WTC11 (cell line): Measurements from ENCODE around the gene ADNP2. TPM values are rescaled to one million over a fixed set of nuclear protein-coding genes. Genes with fewer than 3 reads are reported as not detected.

Experiments
- ATAC-seq: fragments of 200-7000 bp; cut with Tn5 transposase; 2 replicates; pipeline ENCODE4 v1.10.0; 2021; ENCODE audit warnings: mild to moderate bottlenecking, moderate library complexity
- CTCF ChIA-PET: fragments of 300-600 bp; sonication (Branson Sonifier 250); formaldehyde crosslinking; loops from one replicate; lab custom pipeline; 2021; ENCODE audit warnings: antibody characterized with exemption; lab: Charles Lee
- POLR2A ChIA-PET: fragments of 350-600 bp; sonication (Branson Sonifier 250); formaldehyde crosslinking; loops from one replicate; lab custom pipeline; 2021; ENCODE audit warnings: antibody characterized with exemption; lab: Charles Lee
- DNase-seq: peaks from one replicate; pipeline ENCODE4 v3.0.0; 2021; ENCODE audit warnings: low spot score
- H3K27ac Mint-ChIP-seq: 2 replicates; pipeline ENCODE4 v1.8.0; 2021; ENCODE audit warnings: mixed read lengths
- H3K27me3 Mint-ChIP-seq: 2 replicates; pipeline ENCODE4 v1.8.0; 2021; ENCODE audit warnings: low read depth, mild to moderate bottlenecking, moderate library complexity, mixed read lengths
- H3K36me3 Mint-ChIP-seq: 2 replicates; pipeline ENCODE4 v1.8.0; 2021; ENCODE audit warnings: mixed read lengths
- H3K4me1 Mint-ChIP-seq: 2 replicates; pipeline ENCODE4 v1.8.0; 2022; ENCODE audit warnings: mixed read lengths
- H3K4me3 Mint-ChIP-seq: 2 replicates; pipeline ENCODE4 v1.8.0; 2021; ENCODE audit warnings: mild to moderate bottlenecking, moderate library complexity, mixed read lengths
- H3K9me3 Mint-ChIP-seq: 2 replicates; pipeline ENCODE4 v1.8.0; 2021; ENCODE audit warnings: mixed read lengths
- ATF1 ChIP-seq: sonication (generic); formaldehyde crosslinking; IDR thresholded peaks from 2 replicates; pipeline ENCODE4 v1.8.1; 2023; ENCODE audit warnings: mild to moderate bottlenecking, moderate library complexity, missing genetic modification reagents
- ETV6 ChIP-seq: sonication (generic); formaldehyde crosslinking; IDR thresholded peaks from 2 replicates; pipeline ENCODE4 v1.8.1; 2022; ENCODE audit warnings: mild to moderate bottlenecking, missing genetic modification reagents
- KAT7 ChIP-seq: sonication (generic); formaldehyde crosslinking; IDR thresholded peaks from 2 replicates; pipeline ENCODE4 v1.8.1; 2023; ENCODE audit warnings: missing genetic modification reagents, mild to moderate bottlenecking, borderline replicate concordance
- NR1H2 ChIP-seq: sonication (generic); formaldehyde crosslinking; IDR thresholded peaks from 2 replicates; pipeline ENCODE4 v1.9.0; 2021; ENCODE audit warnings: mild to moderate bottlenecking, moderate library complexity, missing genetic modification reagents
- NR3C1 ChIP-seq: sonication (generic); formaldehyde crosslinking; conservative IDR thresholded peaks from 2 replicates; pipeline ENCODE4 v1.8.1; 2023; ENCODE audit warnings: low read depth, mild to moderate bottlenecking, missing genetic modification reagents
- ZNF232 ChIP-seq: sonication (generic); formaldehyde crosslinking; IDR thresholded peaks from 2 replicates; pipeline ENCODE4 v1.8.0; 2022; ENCODE audit warnings: mild to moderate bottlenecking, missing genetic modification reagents
- ZNF423 ChIP-seq: fragments of 250-450 bp; sonication (Bioruptor Pico); IDR thresholded peaks from 2 replicates; pipeline ENCODE4 v2.1.2; 2022; ENCODE audit warnings: mild to moderate bottlenecking, moderate library complexity
- ZNF671 ChIP-seq: fragments of 250-450 bp; sonication (Bioruptor Pico); IDR thresholded peaks from 2 replicates; pipeline ENCODE4 v1.8.0; 2021; ENCODE audit warnings: mild to moderate bottlenecking
- total RNA-seq: library from RNA; stranded (reverse); gene quantifications from 3 replicates; pipeline ENCODE4 v1.2.3, GENCODE V29; 2021
- TF ChIP-seq, protein P1 (sequence below): sonication (generic); formaldehyde crosslinking; IDR thresholded peaks from 2 replicates; pipeline ENCODE4 v1.8.1; 2022; ENCODE audit warnings: low read depth, missing genetic modification reagents, borderline replicate concordance
- TF ChIP-seq, protein P2 (sequence below): sonication (generic); formaldehyde crosslinking; IDR thresholded peaks from 2 replicates; pipeline ENCODE4 v1.8.0; 2023; ENCODE audit warnings: missing genetic modification reagents, mild to moderate bottlenecking, borderline replicate concordance
- TF ChIP-seq, protein P3 (sequence below): sonication (generic); formaldehyde crosslinking; IDR thresholded peaks from 2 replicates; pipeline ENCODE4 v1.8.0; 2023; ENCODE audit warnings: missing genetic modification reagents
- TF ChIP-seq, protein P4 (sequence below): sonication (generic); formaldehyde crosslinking; IDR thresholded peaks from 2 replicates; pipeline ENCODE4 v1.8.1; 2022; ENCODE audit warnings: mild to moderate bottlenecking, moderate library complexity, missing genetic modification reagents
- TF ChIP-seq, protein P5 (sequence below): fragments of 250-450 bp; sonication (Bioruptor Pico); IDR thresholded peaks from 2 replicates; pipeline ENCODE4 v1.8.0; 2021; ENCODE audit warnings: mild to moderate bottlenecking
- TF ChIP-seq, protein P6 (sequence below): sonication (generic); formaldehyde crosslinking; IDR thresholded peaks from 2 replicates; pipeline ENCODE4 v1.8.1; 2023; ENCODE audit warnings: mild to moderate bottlenecking, missing genetic modification reagents, borderline replicate concordance
- TF ChIP-seq, protein P7 (sequence below): fragments of 250-450 bp; sonication (Bioruptor Pico); IDR thresholded peaks from 2 replicates; pipeline ENCODE4 v1.9.0; 2021; ENCODE audit warnings: mild to moderate bottlenecking

The ADNP2 gene
- total RNA-seq, 1 experiment from 2014 or later = 56.0 TPM

DNA sequence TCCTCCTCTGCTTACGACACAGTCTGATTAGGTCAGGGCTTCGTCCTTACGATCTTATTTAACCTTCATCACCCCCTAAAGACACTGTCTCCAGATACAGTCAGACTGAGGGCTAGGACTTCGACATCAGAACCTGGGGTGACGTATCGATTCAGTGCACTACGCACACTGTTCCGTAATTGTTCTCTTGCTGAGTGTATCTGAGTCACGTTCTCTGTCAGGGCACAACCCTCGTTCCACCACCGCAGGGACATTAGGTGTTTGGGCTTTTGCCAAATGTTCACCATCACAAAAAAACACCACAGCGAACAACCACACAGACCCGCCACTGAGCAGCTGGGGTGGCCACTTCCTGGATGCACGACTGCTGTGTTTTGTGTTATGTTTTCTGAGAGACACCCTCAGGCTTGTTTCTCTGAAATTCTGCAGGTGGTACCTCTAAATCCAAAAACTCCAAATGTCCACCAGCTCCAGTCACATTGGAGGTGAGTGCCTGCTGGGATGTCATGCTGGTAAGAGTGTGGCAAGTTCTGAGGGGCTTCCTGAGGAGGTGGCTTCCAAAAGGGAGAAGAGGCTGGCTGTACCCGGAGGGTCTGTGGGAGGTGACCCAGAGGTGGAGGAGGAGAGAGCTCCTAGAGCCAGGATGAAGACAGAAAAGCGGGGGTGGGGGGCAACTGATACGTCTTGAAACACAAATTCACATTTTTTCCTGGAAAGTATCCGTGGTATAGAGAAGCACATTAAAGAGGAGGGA lies 66.6 kb downstream of the ADNP2 start (continued):
- no peak for TF ChIP-seq ZNF423

DNA sequence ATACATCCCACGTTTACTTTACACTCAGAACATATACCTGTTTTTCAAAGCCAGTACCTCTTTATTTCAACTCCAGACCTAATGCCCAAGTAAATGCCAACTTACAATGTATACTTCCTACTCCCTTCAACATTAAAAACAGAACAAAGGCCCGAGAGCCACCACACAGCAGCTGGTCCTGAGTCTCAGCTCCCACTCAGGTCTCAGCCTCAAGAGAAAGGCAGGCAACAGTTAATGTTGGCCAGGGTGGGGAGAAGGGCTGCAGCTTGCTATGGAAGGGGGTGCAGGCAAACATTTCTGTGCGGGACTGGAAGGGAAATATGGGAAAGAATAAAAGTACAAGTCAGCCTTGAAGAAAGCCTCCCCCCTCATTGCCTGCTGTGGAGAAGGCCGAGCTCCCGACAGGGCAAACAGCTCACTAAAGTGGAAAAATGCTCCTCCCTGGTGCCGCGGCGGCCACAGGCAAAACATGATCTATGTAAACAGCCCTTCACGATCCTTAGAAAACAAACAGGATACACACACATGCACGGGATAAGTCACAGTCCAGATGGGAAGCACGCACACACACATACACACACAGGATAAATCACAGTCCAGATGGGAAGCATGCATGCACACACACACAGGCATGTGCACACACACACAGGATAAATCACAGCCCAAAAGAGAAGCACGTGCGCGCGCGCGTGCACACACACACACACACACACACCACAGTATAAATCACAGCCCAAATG lies 67.4 kb downstream of the ADNP2 start:
- H3K27ac Mint-ChIP-seq = no peak overlapping the region; the same call in 1 of the 2 replicates
- TF ChIP-seq ZNF232 (CRISPR knock-in tag) (no peak), KAT7 (no peak), ETV6 (CRISPR knock-in tag) (no peak), NR1H2 (CRISPR knock-in tag) (no peak), ZNF423 (no peak), ZNF671 (CRISPR knock-in tag) (no peak)
- TF ChIP-seq, protein P1, sequence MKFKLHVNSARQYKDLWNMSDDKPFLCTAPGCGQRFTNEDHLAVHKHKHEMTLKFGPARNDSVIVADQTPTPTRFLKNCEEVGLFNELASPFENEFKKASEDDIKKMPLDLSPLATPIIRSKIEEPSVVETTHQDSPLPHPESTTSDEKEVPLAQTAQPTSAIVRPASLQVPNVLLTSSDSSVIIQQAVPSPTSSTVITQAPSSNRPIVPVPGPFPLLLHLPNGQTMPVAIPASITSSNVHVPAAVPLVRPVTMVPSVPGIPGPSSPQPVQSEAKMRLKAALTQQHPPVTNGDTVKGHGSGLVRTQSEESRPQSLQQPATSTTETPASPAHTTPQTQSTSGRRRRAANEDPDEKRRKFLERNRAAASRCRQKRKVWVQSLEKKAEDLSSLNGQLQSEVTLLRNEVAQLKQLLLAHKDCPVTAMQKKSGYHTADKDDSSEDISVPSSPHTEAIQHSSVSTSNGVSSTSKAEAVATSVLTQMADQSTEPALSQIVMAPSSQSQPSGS = no peak
- TF ChIP-seq, protein P2, sequence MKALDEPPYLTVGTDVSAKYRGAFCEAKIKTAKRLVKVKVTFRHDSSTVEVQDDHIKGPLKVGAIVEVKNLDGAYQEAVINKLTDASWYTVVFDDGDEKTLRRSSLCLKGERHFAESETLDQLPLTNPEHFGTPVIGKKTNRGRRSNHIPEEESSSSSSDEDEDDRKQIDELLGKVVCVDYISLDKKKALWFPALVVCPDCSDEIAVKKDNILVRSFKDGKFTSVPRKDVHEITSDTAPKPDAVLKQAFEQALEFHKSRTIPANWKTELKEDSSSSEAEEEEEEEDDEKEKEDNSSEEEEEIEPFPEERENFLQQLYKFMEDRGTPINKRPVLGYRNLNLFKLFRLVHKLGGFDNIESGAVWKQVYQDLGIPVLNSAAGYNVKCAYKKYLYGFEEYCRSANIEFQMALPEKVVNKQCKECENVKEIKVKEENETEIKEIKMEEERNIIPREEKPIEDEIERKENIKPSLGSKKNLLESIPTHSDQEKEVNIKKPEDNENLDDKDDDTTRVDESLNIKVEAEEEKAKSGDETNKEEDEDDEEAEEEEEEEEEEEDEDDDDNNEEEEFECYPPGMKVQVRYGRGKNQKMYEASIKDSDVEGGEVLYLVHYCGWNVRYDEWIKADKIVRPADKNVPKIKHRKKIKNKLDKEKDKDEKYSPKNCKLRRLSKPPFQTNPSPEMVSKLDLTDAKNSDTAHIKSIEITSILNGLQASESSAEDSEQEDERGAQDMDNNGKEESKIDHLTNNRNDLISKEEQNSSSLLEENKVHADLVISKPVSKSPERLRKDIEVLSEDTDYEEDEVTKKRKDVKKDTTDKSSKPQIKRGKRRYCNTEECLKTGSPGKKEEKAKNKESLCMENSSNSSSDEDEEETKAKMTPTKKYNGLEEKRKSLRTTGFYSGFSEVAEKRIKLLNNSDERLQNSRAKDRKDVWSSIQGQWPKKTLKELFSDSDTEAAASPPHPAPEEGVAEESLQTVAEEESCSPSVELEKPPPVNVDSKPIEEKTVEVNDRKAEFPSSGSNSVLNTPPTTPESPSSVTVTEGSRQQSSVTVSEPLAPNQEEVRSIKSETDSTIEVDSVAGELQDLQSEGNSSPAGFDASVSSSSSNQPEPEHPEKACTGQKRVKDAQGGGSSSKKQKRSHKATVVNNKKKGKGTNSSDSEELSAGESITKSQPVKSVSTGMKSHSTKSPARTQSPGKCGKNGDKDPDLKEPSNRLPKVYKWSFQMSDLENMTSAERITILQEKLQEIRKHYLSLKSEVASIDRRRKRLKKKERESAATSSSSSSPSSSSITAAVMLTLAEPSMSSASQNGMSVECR = no peak
- TF ChIP-seq, protein P3, sequence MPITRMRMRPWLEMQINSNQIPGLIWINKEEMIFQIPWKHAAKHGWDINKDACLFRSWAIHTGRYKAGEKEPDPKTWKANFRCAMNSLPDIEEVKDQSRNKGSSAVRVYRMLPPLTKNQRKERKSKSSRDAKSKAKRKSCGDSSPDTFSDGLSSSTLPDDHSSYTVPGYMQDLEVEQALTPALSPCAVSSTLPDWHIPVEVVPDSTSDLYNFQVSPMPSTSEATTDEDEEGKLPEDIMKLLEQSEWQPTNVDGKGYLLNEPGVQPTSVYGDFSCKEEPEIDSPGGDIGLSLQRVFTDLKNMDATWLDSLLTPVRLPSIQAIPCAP (CRISPR knock-in tag) = no peak
- no peaks in the 10 kb centered on the region for H3K36me3 Mint-ChIP-seq
- POLR2A ChIA-PET = no interaction called here
- 0 out of 2 replicates have a peak, but pooled peaks cover 4% of the 10 kb centered on the region for H3K27me3 Mint-ChIP-seq
- H3K4me3 Mint-ChIP-seq = no peak overlapping the region
- no peak for ATAC-seq
- no peaks in the 10 kb centered on the region for H3K9me3 Mint-ChIP-seq
- peaks cover under 1% of the 10 kb centered on the region; the same call in 1 of the 2 replicates for H3K4me1 Mint-ChIP-seq
- CTCF ChIA-PET = interaction anchor here (1.4 to 1.6 kb wide), 2 partner anchors 17 to 24 kb away, joined by 4 to 10 read pairs; no protein-coding TSS in a partner anchor
- DNase-seq = no peak

DNA sequence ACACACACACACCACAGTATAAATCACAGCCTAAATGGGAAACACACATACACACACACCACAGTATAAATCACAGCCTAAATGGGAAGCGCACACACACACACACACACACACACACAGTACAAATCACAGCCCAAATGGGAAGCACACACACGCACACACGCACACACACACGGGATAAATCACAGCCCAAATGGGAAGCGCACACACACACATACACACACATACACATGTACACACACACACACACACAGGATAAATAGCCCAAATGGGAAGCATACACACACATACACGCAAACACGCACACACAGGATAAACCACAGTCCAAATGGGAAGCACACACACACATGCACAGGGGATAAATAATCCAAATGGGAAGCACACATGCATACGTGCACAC lies 68.1 kb downstream of the ADNP2 start:
- Mint-ChIP-seq H3K27me3 (0 out of 2 replicates have a peak, but pooled peaks cover 4% of the 10 kb centered on the region), H3K9me3 (no peaks in the 10 kb centered on the region), H3K4me1 (peaks cover 6% of the 10 kb centered on the region), H3K36me3 (no peaks in the 10 kb centered on the region), H3K4me3 (no peak overlapping the region), H3K27ac (no peak overlapping the region)
- ChIA-PET CTCF (interaction anchor here (1.6 kb wide), 1 partner anchor 23 kb away, joined by 10 read pairs; no protein-coding TSS in a partner anchor), POLR2A (no interaction called here)
- ATAC-seq (no peak), DNase-seq (no peak)
- TF ChIP-seq, protein P4, sequence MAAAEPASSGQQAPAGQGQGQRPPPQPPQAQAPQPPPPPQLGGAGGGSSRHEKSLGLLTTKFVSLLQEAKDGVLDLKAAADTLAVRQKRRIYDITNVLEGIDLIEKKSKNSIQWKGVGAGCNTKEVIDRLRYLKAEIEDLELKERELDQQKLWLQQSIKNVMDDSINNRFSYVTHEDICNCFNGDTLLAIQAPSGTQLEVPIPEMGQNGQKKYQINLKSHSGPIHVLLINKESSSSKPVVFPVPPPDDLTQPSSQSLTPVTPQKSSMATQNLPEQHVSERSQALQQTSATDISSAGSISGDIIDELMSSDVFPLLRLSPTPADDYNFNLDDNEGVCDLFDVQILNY = no peak
- TF ChIP-seq NR3C1 (CRISPR knock-in tag) = no peak
- no peak for TF ChIP-seq ATF1 (CRISPR knock-in tag)
- TF ChIP-seq, protein P5, sequence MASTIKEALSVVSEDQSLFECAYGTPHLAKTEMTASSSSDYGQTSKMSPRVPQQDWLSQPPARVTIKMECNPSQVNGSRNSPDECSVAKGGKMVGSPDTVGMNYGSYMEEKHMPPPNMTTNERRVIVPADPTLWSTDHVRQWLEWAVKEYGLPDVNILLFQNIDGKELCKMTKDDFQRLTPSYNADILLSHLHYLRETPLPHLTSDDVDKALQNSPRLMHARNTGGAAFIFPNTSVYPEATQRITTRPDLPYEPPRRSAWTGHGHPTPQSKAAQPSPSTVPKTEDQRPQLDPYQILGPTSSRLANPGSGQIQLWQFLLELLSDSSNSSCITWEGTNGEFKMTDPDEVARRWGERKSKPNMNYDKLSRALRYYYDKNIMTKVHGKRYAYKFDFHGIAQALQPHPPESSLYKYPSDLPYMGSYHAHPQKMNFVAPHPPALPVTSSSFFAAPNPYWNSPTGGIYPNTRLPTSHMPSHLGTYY (CRISPR knock-in tag) = no peak
- TF ChIP-seq, protein P6, sequence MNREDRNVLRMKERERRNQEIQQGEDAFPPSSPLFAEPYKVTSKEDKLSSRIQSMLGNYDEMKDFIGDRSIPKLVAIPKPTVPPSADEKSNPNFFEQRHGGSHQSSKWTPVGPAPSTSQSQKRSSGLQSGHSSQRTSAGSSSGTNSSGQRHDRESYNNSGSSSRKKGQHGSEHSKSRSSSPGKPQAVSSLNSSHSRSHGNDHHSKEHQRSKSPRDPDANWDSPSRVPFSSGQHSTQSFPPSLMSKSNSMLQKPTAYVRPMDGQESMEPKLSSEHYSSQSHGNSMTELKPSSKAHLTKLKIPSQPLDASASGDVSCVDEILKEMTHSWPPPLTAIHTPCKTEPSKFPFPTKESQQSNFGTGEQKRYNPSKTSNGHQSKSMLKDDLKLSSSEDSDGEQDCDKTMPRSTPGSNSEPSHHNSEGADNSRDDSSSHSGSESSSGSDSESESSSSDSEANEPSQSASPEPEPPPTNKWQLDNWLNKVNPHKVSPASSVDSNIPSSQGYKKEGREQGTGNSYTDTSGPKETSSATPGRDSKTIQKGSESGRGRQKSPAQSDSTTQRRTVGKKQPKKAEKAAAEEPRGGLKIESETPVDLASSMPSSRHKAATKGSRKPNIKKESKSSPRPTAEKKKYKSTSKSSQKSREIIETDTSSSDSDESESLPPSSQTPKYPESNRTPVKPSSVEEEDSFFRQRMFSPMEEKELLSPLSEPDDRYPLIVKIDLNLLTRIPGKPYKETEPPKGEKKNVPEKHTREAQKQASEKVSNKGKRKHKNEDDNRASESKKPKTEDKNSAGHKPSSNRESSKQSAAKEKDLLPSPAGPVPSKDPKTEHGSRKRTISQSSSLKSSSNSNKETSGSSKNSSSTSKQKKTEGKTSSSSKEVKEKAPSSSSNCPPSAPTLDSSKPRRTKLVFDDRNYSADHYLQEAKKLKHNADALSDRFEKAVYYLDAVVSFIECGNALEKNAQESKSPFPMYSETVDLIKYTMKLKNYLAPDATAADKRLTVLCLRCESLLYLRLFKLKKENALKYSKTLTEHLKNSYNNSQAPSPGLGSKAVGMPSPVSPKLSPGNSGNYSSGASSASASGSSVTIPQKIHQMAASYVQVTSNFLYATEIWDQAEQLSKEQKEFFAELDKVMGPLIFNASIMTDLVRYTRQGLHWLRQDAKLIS (CRISPR knock-in tag) = no peak
- TF ChIP-seq, protein P7, sequence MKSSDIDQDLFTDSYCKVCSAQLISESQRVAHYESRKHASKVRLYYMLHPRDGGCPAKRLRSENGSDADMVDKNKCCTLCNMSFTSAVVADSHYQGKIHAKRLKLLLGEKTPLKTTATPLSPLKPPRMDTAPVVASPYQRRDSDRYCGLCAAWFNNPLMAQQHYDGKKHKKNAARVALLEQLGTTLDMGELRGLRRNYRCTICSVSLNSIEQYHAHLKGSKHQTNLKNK = no peak
